ENCODE results near the gene FBXW10. TPM values are rescaled to one million over a fixed set of nuclear protein-coding genes. Genes with fewer than 3 reads are reported as not detected.
"Not testable (repeated sequence)": the region's sequence is repeated elsewhere in the genome, so short reads cannot be mapped to it uniquely, and the experiment has no call there.

The FBXW10 gene
- total RNA-seq: under 0.01 and 0.32 TPM in 2 replicates

GRCh38 chr17:18743699-18744421 is at the start of gene FBXW10:
Gene FBXW10 (plus strand): TSS chr17:18744054. CDS start chr17:18744245, 191 bp downstream.
- DNase-seq (ENCODE audit: low read depth); H3K4me3 ChIP-seq (ENCODE audit: low read depth, low read length): not testable (repeated sequence)

- not testable (repeated sequence) for H3K4me3 ChIP-seq (ENCODE audit: low read depth, low read length); DNase-seq (ENCODE audit: low read depth)
Measured at GRCh38 chr17:18695143-18695542, 48.7 kb upstream of the FBXW10 start.

GRCh38 chr17:18698473-18699103 is 45.3 kb upstream of the FBXW10 start:
- peak overlapping the region; percentile 68 for H3K4me3 ChIP-seq (ENCODE audit: low read depth, low read length)
- not testable (repeated sequence) for DNase-seq (ENCODE audit: low read depth)

- H3K4me3 ChIP-seq (ENCODE audit: low read depth, low read length); DNase-seq (ENCODE audit: low read depth): not testable (repeated sequence)
Measured at GRCh38 chr17:18705955-18706354, 37.9 kb upstream of the FBXW10 start.

GRCh38 chr17:18708215-18708614 is 35.6 kb upstream of the FBXW10 start:
- not testable (repeated sequence) for DNase-seq (ENCODE audit: low read depth)

GRCh38 chr17:18712354-18712999 is 31.4 kb upstream of the FBXW10 start:
- peak; percentile 65 for DNase-seq (ENCODE audit: low read depth)
- TF ChIP-seq CTCF (IDR thresholded peaks at IDR 0.05; ENCODE audit: insufficient read depth, low read depth, low read length): peak; percentile 47
- not testable (repeated sequence) for H3K4me3 ChIP-seq (ENCODE audit: low read depth, low read length)

More at GRCh38 chr17:18708215-18708614, 35.6 kb upstream of the FBXW10 start:
- H3K4me3 ChIP-seq (ENCODE audit: low read depth, low read length): not testable (repeated sequence)

GRCh38 chr17:18718643-18719427 is 25.0 kb upstream of the FBXW10 start:
- H3K4me3 ChIP-seq (ENCODE audit: low read depth, low read length); DNase-seq (ENCODE audit: low read depth): not testable (repeated sequence)

- not testable (repeated sequence) for H3K4me3 ChIP-seq (ENCODE audit: low read depth, low read length); DNase-seq (ENCODE audit: low read depth)
Measured at GRCh38 chr17:18719428-18720110, 24.3 kb upstream of the FBXW10 start.

GRCh38 chr17:18721775-18722547 is 21.9 kb upstream of the FBXW10 start:
- DNase-seq (ENCODE audit: low read depth); H3K4me3 ChIP-seq (ENCODE audit: low read depth, low read length): not testable (repeated sequence)

GRCh38 chr17:18722612-18723011 is 21.2 kb upstream of the FBXW10 start:
- H3K4me3 ChIP-seq (ENCODE audit: low read depth, low read length); DNase-seq (ENCODE audit: low read depth): not testable (repeated sequence)

- not testable (repeated sequence) for H3K4me3 ChIP-seq (ENCODE audit: low read depth, low read length); DNase-seq (ENCODE audit: low read depth)
Measured at GRCh38 chr17:18723509-18723908, 20.3 kb upstream of the FBXW10 start.

- H3K4me3 ChIP-seq (ENCODE audit: low read depth, low read length); DNase-seq (ENCODE audit: low read depth): not testable (repeated sequence)
Measured at GRCh38 chr17:18732438-18732837, 11.4 kb upstream of the FBXW10 start.

- peak; percentile 17 for DNase-seq (ENCODE audit: low read depth)
- not testable (repeated sequence) for H3K4me3 ChIP-seq (ENCODE audit: low read depth, low read length)
Measured at GRCh38 chr17:18733350-18733749, 10.5 kb upstream of the FBXW10 start.

- not testable (repeated sequence) for DNase-seq (ENCODE audit: low read depth); H3K4me3 ChIP-seq (ENCODE audit: low read depth, low read length)
Measured at GRCh38 chr17:18739616-18740391, 4.0 kb upstream of the FBXW10 start.

GRCh38 chr17:18741228-18741627 is 2.6 kb upstream of the FBXW10 start:
- DNase-seq (ENCODE audit: low read depth); H3K4me3 ChIP-seq (ENCODE audit: low read depth, low read length): not testable (repeated sequence)

All from fibroblast of villous mesenchyme (primary cell).